Heart left ventricle (tissue), 16 donors: ENCODE results near the gene KDM2A. TPM values are rescaled to one million over a fixed set of nuclear protein-coding genes. Genes with fewer than 3 reads are reported as not detected.
"Not testable (repeated sequence)": the region's sequence is repeated elsewhere in the genome, so short reads cannot be mapped to it uniquely, and the experiment has no call there.

Source experiments
- ATAC-seq, 4 donors: fragments of 200-7000 bp; cut with Tn5 transposase; one replicate each; pipeline ENCODE4 v1.9.1; 2020 to 2022; ENCODE audit warnings: moderate library complexity in 4 of 4, mild to moderate bottlenecking in 3 of 4, moderate number of reproducible peaks in 1 of 4
- DNase-seq, 5 donors: peaks; one replicate each; pipeline ENCODE4 v3.0.0-alpha.2; 2020
- H3K27ac ChIP-seq, 12 donors: fragments of 200-600 bp; sonication (generic) in 4 of 12; one replicate each; pipeline versions ENCODE4 v1.5.0 to v1.8.0; 2016 to 2022; ENCODE audit warnings: mild to moderate bottlenecking in 2 of 12
- H3K27me3 ChIP-seq, 9 donors: fragments of 200-600 bp; sonication (generic) in 2 of 9; one replicate each; pipeline versions ENCODE4 v1.5.1 to v1.8.0; 2016 to 2022; ENCODE audit warnings: mild to moderate bottlenecking in 3 of 9
- H3K36me3 ChIP-seq, 9 donors: fragments of 200-600 bp; sonication (generic) in 2 of 9; one replicate each; pipeline versions ENCODE4 v1.5.0 to v1.8.0; 2018 to 2022; ENCODE audit warnings: mild to moderate bottlenecking in 2 of 9
- H3K4me1 ChIP-seq, 12 donors: fragments of 200-600 bp; sonication (generic) in 4 of 12; one replicate each; pipeline versions ENCODE4 v1.5.0 to v1.8.0; 2016 to 2022; ENCODE audit warnings: mild to moderate bottlenecking in 3 of 12
- H3K4me3 ChIP-seq, 12 donors: fragments of 200-600 bp; sonication (generic) in 4 of 12; one replicate each; pipeline versions ENCODE4 v1.5.0 to v1.8.0; 2017 to 2022; ENCODE audit warnings: mild to moderate bottlenecking in 9 of 12, moderate library complexity in 4 of 12
- H3K9me3 ChIP-seq, 12 donors: fragments of 200-600 bp; sonication (generic) in 4 of 12; one replicate each; pipeline versions ENCODE4 v1.5.0 to v1.8.0; 2016 to 2022; ENCODE audit warnings: mild to moderate bottlenecking in 1 of 12
- CTCF ChIP-seq, 12 donors: fragments of 200-600 bp; sonication (generic) in 4 of 12; IDR thresholded peaks; one replicate each; pipeline versions ENCODE4 v1.5.0 to v1.8.0; 2018 to 2022; ENCODE audit warnings: antibody characterized with exemption in 12 of 12, mild to moderate bottlenecking in 5 of 12
- POLR2A ChIP-seq, 2 donors: fragments of 450-650 bp; IDR thresholded peaks; one replicate each; pipeline ENCODE4 v1.6.1; 2017; ENCODE audit warnings: antibody characterized with exemption in 2 of 2, mild to moderate bottlenecking in 2 of 2, moderate library complexity in 2 of 2
- WGBS, 4 donors: extraction: QIAGEN DNeasy Blood & Tissue Kit in 2 of 4; methylation state at CpG; one replicate each; pipeline versions ENCODE4 v1.1.5 to v1.1.7; 2013 to 2018; 5-methylcytosine and 5-hydroxymethylcytosine counted together
- intact Hi-C, 10 donors: fragments of 100-400 bp; cut with DNase I; formaldehyde crosslinking; loops; one replicate each; pipeline versions ENCODE4 v1.11.1 to v1.14.2; 2022
- polyA plus RNA-seq, 2 donors: library from polyadenylated mRNA; stranded (reverse); fragments of 200-250 nt; gene quantifications; one replicate each; pipeline ENCODE4 v1.2.3, GENCODE V29; 2013
- total RNA-seq, 9 donors: library from RNA; depleted of rRNA in 2 of 9; stranded (reverse); fragments of >200 nt in 2 of 9; fragmentation: NEBNext Ultra II Directional in 3 of 9; extraction: Animal tissue kit (Norgen Biotek cat#: 25700) in 3 of 9; gene quantifications; one replicate each; pipeline versions ENCODE4 v1.1.0 to v1.2.4, GENCODE V29; 2016 to 2023
- donor health status: ischemic (EF 13 %, LVEDD 7.1; RV severe dilation, severe dysfunction).
- donor health status: healthy with polysubstance abuse.
- donor health status: DM: no; HTN: yes; CAD: no.
- donor health status: DM: no; HTN: no; CAD: no.
- donor health status: ischemic (EF 25% LVEDD 6.9; RV normal size, moderate dysfunction).
- donor health status: ischemic (EF 25% LVEDD 5.7; RV mildly dilated, moderate dysfunction).
- donor health status: healthy.
- donor health status: DM: yes; HTN: yes; CAD: no.
- donor health status: ischemic (EF 35%, LVEDD 5.7; RV mildly dilated, moderate dysfunction).
- donor health status: nonischemic (EF 11% LVEDD 7.7; RV severe dilation, severe dysfunction).
- donor health status: DM: yes; HTN: yes; CAD: no.
- donor health status: PGD.
- donor health status: ischemic (EF 29% LVEDD 5.4; RV normal size, mild dysfunction).
- donor health status: nonischemic (EF 23%, LVEDD 6.1; RV moderate dilation, normal function).

KDM2A gene
- total and polyA plus RNA-seq, 11 donors: 23.4 to 66.4 (median 37.3) TPM

GRCh38 chr11:67179892-67180490, 60.9 kb downstream of the KDM2A start:
- Histone ChIP-seq H3K4me3 (no peak overlapping the region), H3K27ac (no peak overlapping the region), H3K36me3 (peaks cover 0 to 89% (median 57%) of the 10 kb centered on the region in 9 donors), H3K27me3 (no peaks in the 10 kb centered on the region), H3K9me3 (no peaks in the 10 kb centered on the region), H3K4me1 (peaks cover 0 to 16% (median 6%) of the 10 kb centered on the region in 12 donors)
- ATAC-seq (no peak), DNase-seq (no peak)
- 86 to 94% (median 91%) methylated on average over 5 of the region's 5 CpGs for WGBS, 4 donors
- intact Hi-C loops: no loop called here
- TF ChIP-seq CTCF (IDR thresholded peaks at IDR 0.05) (no peak), POLR2A (IDR thresholded peaks at IDR 0.05) (no peak)

- Histone ChIP-seq H3K27ac (no peak overlapping the region), H3K9me3 (no peaks in the 10 kb centered on the region), H3K4me3 (no peak overlapping the region), H3K27me3 (no peaks in the 10 kb centered on the region), H3K36me3 (peaks cover 0 to 75% (median 50%) of the 10 kb centered on the region in 9 donors), H3K4me1 (peaks cover 0 to 44% (median 0%) of the 10 kb centered on the region in 12 donors)
- 93 to 96% (median 94%) methylated on average over 2 of the region's 2 CpGs for WGBS, 4 donors
- ATAC-seq: no peak
- no peak for DNase-seq
- intact Hi-C loops: no loop called here
- TF ChIP-seq POLR2A (IDR thresholded peaks at IDR 0.05): no peak
- no peak for TF ChIP-seq CTCF (IDR thresholded peaks at IDR 0.05)
Observed at GRCh38 chr11:67194096-67194495, 75.0 kb downstream of the KDM2A start.

- Histone ChIP-seq H3K4me1 (peaks cover 0 to 26% (median 0%) of the 10 kb centered on the region in 12 donors), H3K36me3 (peaks cover 0 to 81% (median 54%) of the 10 kb centered on the region in 9 donors), H3K4me3 (no peak overlapping the region), H3K27me3 (no peaks in the 10 kb centered on the region), H3K27ac (no peak overlapping the region), H3K9me3 (no peaks in the 10 kb centered on the region)
- ATAC-seq (no peak), DNase-seq (no peak)
- TF ChIP-seq POLR2A (IDR thresholded peaks at IDR 0.05) (no peak), CTCF (IDR thresholded peaks at IDR 0.05) (no peak)
- intact Hi-C loops: no loop called here
- WGBS, 4 donors: 85 to 97% (median 92%) methylated on average over 6 of the region's 6 CpGs
Observed at GRCh38 chr11:67195971-67196456, 77.0 kb downstream of the KDM2A start.

- no peaks in the 10 kb centered on the region for H3K27me3 ChIP-seq
- H3K36me3 ChIP-seq: peaks cover 0 to 85% (median 62%) of the 10 kb centered on the region in 9 donors
- no peak for ATAC-seq
- H3K9me3 ChIP-seq: no peaks in the 10 kb centered on the region
- intact Hi-C loops: no loop called here
- H3K4me1 ChIP-seq: peaks cover 0 to 17% (median 0%) of the 10 kb centered on the region in 12 donors
- no peak for TF ChIP-seq POLR2A (IDR thresholded peaks at IDR 0.05)
- no peak for TF ChIP-seq CTCF (IDR thresholded peaks at IDR 0.05)
- H3K4me3 ChIP-seq: no peak overlapping the region
- WGBS, 4 donors: 83 to 92% (median 87%) methylated on average over 1 of the region's 1 CpG
- H3K27ac ChIP-seq: no peak overlapping the region
- no peak for DNase-seq
Observed at GRCh38 chr11:67197606-67198005, 78.5 kb downstream of the KDM2A start.

- H3K4me3 ChIP-seq, H3K27me3 ChIP-seq, ATAC-seq, H3K9me3 ChIP-seq, intact Hi-C loops, DNase-seq, H3K27ac ChIP-seq: not testable (repeated sequence)
- Histone ChIP-seq H3K36me3 (peaks cover 0 to 78% (median 62%) of the 10 kb centered on the region in 9 donors), H3K4me1 (peaks cover 0 to 17% (median 0%) of the 10 kb centered on the region in 12 donors)
- WGBS, 4 donors: 84 to 91% (median 89%) methylated on average over 3 of the region's 3 CpGs
Observed at GRCh38 chr11:67198781-67199180, 79.7 kb downstream of the KDM2A start.
